Gastroesophageal sphincter (tissue), 4 donors: ENCODE data around the gene STPG2. TPM values are rescaled to one million over a fixed set of nuclear protein-coding genes. Genes with fewer than 3 reads are reported as not detected.

Experiments used
- ATAC-seq: fragments of 150-250 bp; one replicate; pipeline ENCODE4 v1.9.1; 2016; ENCODE audit warnings: mild to moderate bottlenecking, moderate library complexity
- H3K27ac ChIP-seq, 4 donors: fragments of 200-600 bp; sonication (generic) in 3 of 4; 1 replicate in 3 of 4; 2 replicates in 1 of 4; pipeline ENCODE4 v1.5.1; 2016 to 2019
- H3K27me3 ChIP-seq: fragments of 200-600 bp; sonication (generic); one replicate; pipeline ENCODE4 v1.5.1; 2019
- H3K36me3 ChIP-seq, 2 donors: fragments of 200-600 bp; sonication (generic); one replicate each; pipeline ENCODE4 v1.5.1; 2019; ENCODE audit warnings: control low read depth in 1 of 2
- H3K4me1 ChIP-seq, 3 donors: fragments of 200-600 bp; sonication (generic); 1 replicate in 2 of 3; 2 replicates in 1 of 3; pipeline ENCODE4 v1.5.1; 2016 to 2019; ENCODE audit warnings: control low read depth in 2 of 3
- H3K4me3 ChIP-seq, 2 donors: fragments of 200-600 bp; sonication (generic); one replicate each; pipeline ENCODE4 v1.5.1; 2019; ENCODE audit warnings: mild to moderate bottlenecking in 1 of 2, moderate library complexity in 1 of 2
- H3K9me3 ChIP-seq, 3 donors: fragments of 200-600 bp; sonication (generic); one replicate each; pipeline ENCODE4 v1.5.1; 2017 to 2019; ENCODE audit warnings: control low read depth in 2 of 3
- EP300 ChIP-seq: sonication (generic); formaldehyde crosslinking; IDR thresholded peaks from one replicate; pipeline ENCODE4 v1.6.1; 2017; ENCODE audit warnings: antibody characterized with exemption, mild to moderate bottlenecking
- POLR2A ChIP-seq, 2 donors: fragments of 450-650 bp; IDR thresholded peaks; one replicate each; pipeline ENCODE4 v1.6.1; 2017; ENCODE audit warnings: antibody characterized with exemption in 2 of 2, mild to moderate bottlenecking in 2 of 2, moderate library complexity in 1 of 2
- POLR2AphosphoS5 ChIP-seq: sonication (generic); formaldehyde crosslinking; IDR thresholded peaks from one replicate; pipeline ENCODE4 v1.6.1; 2017; ENCODE audit warnings: antibody characterized with exemption
- WGBS, 2 donors: methylation state at CpG; one replicate each; pipeline ENCODE4 v1.1.5; 2018; ENCODE audit warnings: low coverage in 1 of 2; 5-methylcytosine and 5-hydroxymethylcytosine counted together
- total RNA-seq, 4 donors: library from RNA; depleted of rRNA; stranded (reverse); fragments of >200 nt; gene quantifications; one replicate each; pipeline ENCODE4 v1.1.0, GENCODE V29; 2016
- TF ChIP-seq, protein P1 (sequence below), 4 experiments: fragments of 200-600 bp in 2 of 4; fragments of 450-650 bp in 2 of 4; sonication (generic) in 1 of 4; IDR thresholded peaks; one replicate each; pipeline ENCODE4 v1.5.1; 2017 to 2019; ENCODE audit warnings: antibody characterized with exemption in 4 of 4, mild to moderate bottlenecking in 2 of 4, moderate library complexity in 2 of 4

STPG2 gene
- total RNA-seq, 4 donors from 2014 or later = 0.13 to 0.62 TPM; not detected in 2

DNA sequence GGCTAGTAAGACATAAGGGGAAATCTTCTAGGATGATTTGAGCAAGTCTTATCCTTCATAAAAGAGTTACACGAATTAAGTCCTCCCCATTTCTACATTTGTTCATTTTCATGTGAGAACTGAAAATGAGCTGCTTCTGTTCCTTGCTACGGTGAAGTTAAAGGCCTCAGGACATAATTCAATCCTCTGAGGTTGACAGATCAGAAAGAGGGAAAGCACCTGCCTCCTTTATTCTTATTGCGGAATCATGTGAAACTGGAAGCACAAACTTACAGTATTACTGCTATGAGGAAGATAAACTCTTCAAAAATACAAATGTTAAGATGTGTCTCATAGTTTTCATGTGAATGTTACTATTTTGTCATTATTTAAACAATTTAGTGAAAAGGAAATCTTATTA is 395.3 kb downstream of the STPG2 start:
- Histone ChIP-seq H3K27ac (no peak overlapping the region), H3K4me3 (no peak overlapping the region), H3K27me3 (no peaks in the 10 kb centered on the region), H3K36me3 (no peaks in the 10 kb centered on the region), H3K4me1 (no peaks in the 10 kb centered on the region), H3K9me3 (no peaks in the 10 kb centered on the region)
- TF ChIP-seq POLR2AphosphoS5 = no peak
- no peak for ATAC-seq
- 39 to 61% methylated on average over 3 of the region's 3 CpGs for WGBS, 2 donors

DNA sequence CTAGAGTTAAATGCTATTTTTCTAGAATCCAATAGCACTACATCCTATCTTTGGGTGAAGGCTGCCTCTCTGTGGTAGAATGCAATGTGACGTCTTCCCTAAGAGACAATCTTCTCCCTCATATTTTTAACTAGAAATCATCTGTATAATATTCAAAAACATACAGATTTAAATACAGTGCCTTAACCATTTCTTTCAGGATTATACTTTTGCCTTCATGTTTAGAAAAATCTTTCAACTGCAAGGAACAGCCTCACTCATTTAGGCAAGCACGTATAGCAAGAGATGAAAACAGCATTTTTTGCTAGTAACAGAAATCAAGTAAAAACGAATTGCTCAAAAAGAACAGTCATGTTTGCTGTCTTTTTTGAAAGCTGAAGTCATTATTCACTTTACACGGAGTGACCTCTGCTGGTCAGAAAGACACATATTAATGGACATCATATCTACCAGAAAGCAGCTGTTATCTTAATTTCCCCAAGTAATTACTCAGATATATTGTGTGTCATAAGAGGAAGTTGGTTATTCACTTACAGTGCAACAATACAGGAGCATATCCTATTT is 422.3 kb downstream of the STPG2 start:
- ATAC-seq = no peak
- Histone ChIP-seq H3K4me3 (no peak overlapping the region), H3K27ac (no peak overlapping the region), H3K36me3 (no peaks in the 10 kb centered on the region), H3K4me1 (no peaks in the 10 kb centered on the region), H3K27me3 (no peaks in the 10 kb centered on the region), H3K9me3 (no peaks in the 10 kb centered on the region)
- no peak for TF ChIP-seq EP300
- TF ChIP-seq, protein P1, sequence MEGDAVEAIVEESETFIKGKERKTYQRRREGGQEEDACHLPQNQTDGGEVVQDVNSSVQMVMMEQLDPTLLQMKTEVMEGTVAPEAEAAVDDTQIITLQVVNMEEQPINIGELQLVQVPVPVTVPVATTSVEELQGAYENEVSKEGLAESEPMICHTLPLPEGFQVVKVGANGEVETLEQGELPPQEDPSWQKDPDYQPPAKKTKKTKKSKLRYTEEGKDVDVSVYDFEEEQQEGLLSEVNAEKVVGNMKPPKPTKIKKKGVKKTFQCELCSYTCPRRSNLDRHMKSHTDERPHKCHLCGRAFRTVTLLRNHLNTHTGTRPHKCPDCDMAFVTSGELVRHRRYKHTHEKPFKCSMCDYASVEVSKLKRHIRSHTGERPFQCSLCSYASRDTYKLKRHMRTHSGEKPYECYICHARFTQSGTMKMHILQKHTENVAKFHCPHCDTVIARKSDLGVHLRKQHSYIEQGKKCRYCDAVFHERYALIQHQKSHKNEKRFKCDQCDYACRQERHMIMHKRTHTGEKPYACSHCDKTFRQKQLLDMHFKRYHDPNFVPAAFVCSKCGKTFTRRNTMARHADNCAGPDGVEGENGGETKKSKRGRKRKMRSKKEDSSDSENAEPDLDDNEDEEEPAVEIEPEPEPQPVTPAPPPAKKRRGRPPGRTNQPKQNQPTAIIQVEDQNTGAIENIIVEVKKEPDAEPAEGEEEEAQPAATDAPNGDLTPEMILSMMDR (IDR thresholded peaks at IDR 0.05) = peak in 1 of 4 experiments; percentile 9
- TF ChIP-seq POLR2A (IDR thresholded peaks at IDR 0.05) = no peak
- TF ChIP-seq POLR2AphosphoS5 = no peak
- 9 to 13% methylated on average over 4 of the region's 4 CpGs for WGBS, 2 donors

DNA sequence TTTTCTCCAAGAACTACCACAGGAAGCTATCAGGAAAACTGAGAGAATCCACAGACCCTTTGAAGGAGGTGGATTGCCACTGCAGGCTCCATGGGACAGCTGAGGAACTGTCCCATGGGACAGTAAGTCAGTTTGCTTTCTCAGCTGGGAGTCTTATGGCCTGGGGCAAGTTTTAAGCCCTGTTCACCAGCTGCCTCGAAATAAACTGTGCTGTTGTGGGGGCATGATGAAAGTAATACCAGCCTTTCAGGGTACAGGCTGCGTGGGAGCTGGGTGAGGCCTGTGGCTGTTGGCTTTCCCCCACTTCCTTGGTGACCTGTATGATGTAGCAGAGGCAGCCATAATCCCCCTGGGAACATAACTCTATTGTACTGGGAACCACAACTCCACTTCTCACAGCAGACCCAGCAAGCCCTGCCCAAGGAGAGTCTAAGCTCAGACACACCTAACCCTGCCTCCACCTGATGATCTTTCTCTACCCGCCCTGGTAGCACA is 452.1 kb downstream of the STPG2 start:
- Histone ChIP-seq H3K4me3 (no peak overlapping the region), H3K4me1 (no peaks in the 10 kb centered on the region), H3K27ac (no peak overlapping the region), H3K27me3 (no peaks in the 10 kb centered on the region), H3K36me3 (no peaks in the 10 kb centered on the region), H3K9me3 (peaks cover 0 to 12% (median 0%) of the 10 kb centered on the region in 3 donors)
- TF ChIP-seq, protein P1 (IDR thresholded peaks at IDR 0.05) = no peak
- TF ChIP-seq POLR2A (IDR thresholded peaks at IDR 0.05) (no peak), POLR2AphosphoS5 (no peak), EP300 (no peak)
- no CpG with 5 or more reads among the region's 3 CpGs for WGBS, 2 donors
- no peak for ATAC-seq

DNA sequence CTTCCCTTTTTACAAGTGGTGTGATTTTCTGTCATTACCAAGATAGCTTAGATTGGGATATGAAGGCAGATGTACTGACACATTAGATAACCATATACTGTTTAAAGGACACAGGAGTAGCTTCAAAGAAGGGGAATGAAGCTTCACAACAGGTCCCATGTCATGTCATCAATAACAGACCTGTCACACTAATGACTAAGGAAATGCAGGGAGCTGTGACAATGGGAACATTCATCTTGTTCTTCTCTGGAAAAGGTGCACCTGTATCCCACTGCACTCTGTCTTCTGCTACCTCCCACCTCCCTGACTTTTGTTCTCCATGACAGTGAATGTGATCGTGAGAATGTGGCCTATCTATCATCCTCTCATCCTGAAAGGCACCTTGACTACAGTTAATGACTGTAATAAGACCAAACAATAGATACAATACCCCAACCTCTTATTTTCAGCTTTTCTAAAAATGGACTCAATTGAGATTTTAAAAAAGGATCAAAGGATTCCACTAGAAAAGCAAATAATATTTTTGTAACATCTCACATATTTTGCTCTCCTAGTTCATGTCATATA is 472.5 kb downstream of the STPG2 start:
- Histone ChIP-seq H3K4me3 (no peak overlapping the region), H3K4me1 (no peaks in the 10 kb centered on the region), H3K27ac (no peak overlapping the region), H3K27me3 (no peaks in the 10 kb centered on the region), H3K9me3 (no peaks in the 10 kb centered on the region), H3K36me3 (no peaks in the 10 kb centered on the region)
- TF ChIP-seq POLR2A (IDR thresholded peaks at IDR 0.05) (no peak), EP300 (no peak), POLR2AphosphoS5 (no peak)
- TF ChIP-seq, protein P1 (IDR thresholded peaks at IDR 0.05) = no peak
- ATAC-seq = no peak
- WGBS, 2 donors = 67% methylated on average over 1 of the region's 1 CpG; no CpG with 5 or more reads in 1 of the 2 donors

DNA sequence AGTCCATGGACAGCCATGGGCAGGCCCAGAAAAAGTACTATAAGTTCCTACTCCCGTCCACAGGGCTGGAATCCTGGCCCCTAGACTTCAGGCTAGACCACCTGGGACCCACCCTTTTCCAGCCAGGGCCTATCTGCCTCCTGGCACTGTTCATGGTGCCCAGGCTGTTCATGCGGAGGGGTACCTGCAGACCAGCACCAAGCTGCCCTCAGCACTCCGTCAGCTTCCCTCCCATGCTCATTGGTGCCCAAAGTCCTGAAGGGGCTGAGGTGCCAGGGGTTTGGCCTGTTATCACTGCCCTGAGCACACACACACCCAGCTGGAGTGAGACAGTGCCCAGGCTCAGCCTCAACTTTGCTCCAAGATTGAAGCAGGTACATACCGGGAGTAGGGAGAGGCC is 477.7 kb downstream of the STPG2 start:
- 64% methylated on average over 2 of the region's 4 CpGs; no CpG with 5 or more reads in 1 of the 2 donors for WGBS, 2 donors
- no peak overlapping the region for H3K27ac ChIP-seq
- H3K4me1 ChIP-seq = no peaks in the 10 kb centered on the region
- ATAC-seq = no peak
- H3K27me3 ChIP-seq = no peaks in the 10 kb centered on the region
- no peak overlapping the region for H3K4me3 ChIP-seq
- H3K9me3 ChIP-seq = no peaks in the 10 kb centered on the region
- TF ChIP-seq, protein P1 (IDR thresholded peaks at IDR 0.05) = no peak
- no peak for TF ChIP-seq POLR2A (IDR thresholded peaks at IDR 0.05)
- H3K36me3 ChIP-seq = no peaks in the 10 kb centered on the region
